GM12878 (cell line): ENCODE measurements around the gene SETBP1. TPM values are rescaled to one million over a fixed set of nuclear protein-coding genes. Genes with fewer than 3 reads are reported as not detected.
A peak's percentile ranks its signal among the peaks of the same experiment; 100 is the strongest.

ENCODE experiments used
- ATAC-seq: fragments of 200-7000 bp; cut with Tn5 transposase; 3 replicates; pipeline ENCODE4 v1.9.1; 2020; ENCODE audit warnings: mild to moderate bottlenecking, moderate library complexity
- BruUV-seq: library from RNA; stranded (reverse); fragments of 400-500 nt; replicated peaks from 2 replicates; lab custom pipeline; 2021; lab: Mats Ljungman, UMichigan
- CTCF ChIA-PET: fragments of 300-600 bp; sonication (Branson Sonifier 250); formaldehyde crosslinking; extraction: SDS; loops from one replicate; lab custom pipeline; 2021; ENCODE audit warnings: inconsistent platforms; lab: Yijun Ruan, JAX
- POLR2A ChIA-PET: fragments of 350-600 bp; formaldehyde crosslinking; extraction: SDS; loops from one replicate; lab custom pipeline; 2021; ENCODE audit warnings: inconsistent platforms; lab: Charles Lee
- RAD21 ChIA-PET: fragments of 300-600 bp; sonication (Branson Sonifier 250); formaldehyde crosslinking; loops from one replicate; lab custom pipeline; 2023; ENCODE audit warnings: antibody characterized with exemption; ENCODE audit not compliant: unreplicated experiment; lab: Charles Lee
- SMC1A ChIA-PET: fragments of 300-600 bp; sonication (Branson Sonifier 250); formaldehyde crosslinking; loops from one replicate; lab custom pipeline; 2023; ENCODE audit not compliant: unreplicated experiment, uncharacterized antibody; lab: Charles Lee
- DNase-seq: peaks from one replicate; pipeline ENCODE4 v3.0.0-alpha.2; 2011; ENCODE audit warnings: low read depth, low spot score
- FAIRE-seq: peaks from 3 replicates; lab custom pipeline; 2011; peaks lifted over from hg19 to GRCh38; lab: Jason Lieb, UNC
- H2AFZ ChIP-seq: 2 replicates; pipeline ENCODE4 v1.6.0; 2011; ENCODE audit warnings: low read depth, low read length, control low read depth; ENCODE audit not compliant: control insufficient read depth
- H3K27ac ChIP-seq: 2 replicates; pipeline ENCODE4 v1.5.1; 2011; ENCODE audit warnings: control low read depth; ENCODE audit not compliant: control insufficient read depth, insufficient read depth
- H3K27me3 ChIP-seq, 2 experiments: replicated peaks in 1 of 2; 2 replicates each; pipeline versions ENCODE4 v1.6.0 to v1.6.1; 2011; ENCODE audit warnings: low read length in 1 of 2; ENCODE audit not compliant: control insufficient read depth in 2 of 2, insufficient read depth in 2 of 2
- H3K36me3 ChIP-seq, 2 experiments: 2 replicates each; pipeline ENCODE4 v1.5.1; 2011; ENCODE audit warnings: low read length in 1 of 2; ENCODE audit not compliant: control insufficient read depth in 2 of 2, insufficient read depth in 2 of 2
- H3K4me1 ChIP-seq: 2 replicates; pipeline ENCODE4 v1.6.1; 2011; ENCODE audit warnings: mild to moderate bottlenecking, low read length, moderate library complexity, mixed read lengths; ENCODE audit not compliant: control insufficient read depth, insufficient read depth
- H3K4me2 ChIP-seq: 2 replicates; pipeline ENCODE4 v1.6.0; 2011; ENCODE audit warnings: control low read depth; ENCODE audit not compliant: control insufficient read depth, insufficient read depth
- H3K4me3 ChIP-seq: fragments of 200-600 bp; sonication (generic); 2 replicates; pipeline ENCODE4 v1.5.1; 2016
- H3K79me2 ChIP-seq: 2 replicates; pipeline ENCODE4 v1.6.0; 2011; ENCODE audit warnings: low read length; ENCODE audit not compliant: control insufficient read depth, insufficient read depth
- H3K9ac ChIP-seq: 2 replicates; pipeline ENCODE4 v1.8.0; 2011; ENCODE audit warnings: low read length, control low read depth, mixed read lengths; ENCODE audit not compliant: control insufficient read depth, insufficient read depth
- H3K9me3 ChIP-seq: replicated peaks from 3 replicates; pipeline ENCODE4 v1.5.1; 2011; ENCODE audit warnings: mild to moderate bottlenecking, low read length; ENCODE audit not compliant: control insufficient read depth, insufficient read depth
- H4K20me1 ChIP-seq: 2 replicates; pipeline ENCODE4 v1.6.0; 2011; ENCODE audit not compliant: control insufficient read depth, insufficient read depth
- CHD2 ChIP-seq: IDR thresholded peaks from 2 replicates; pipeline ENCODE4 v1.6.1; 2011; ENCODE audit warnings: low read depth, low read length, improper control_type of control experiment, borderline replicate concordance
- PAX5 ChIP-seq: IDR thresholded peaks from 2 replicates; pipeline ENCODE4 v1.6.1; 2011; ENCODE audit warnings: low read depth, low read length, borderline replicate concordance
- RAD21 ChIP-seq: IDR thresholded peaks from 2 replicates; pipeline ENCODE4 v1.6.1; 2011; ENCODE audit warnings: mild to moderate bottlenecking, low read depth, low read length, moderate library complexity; ENCODE audit not compliant: insufficient read depth
- RELA ChIP-seq: fragments of 450-650 bp; IDR thresholded peaks from 2 replicates; pipeline ENCODE4 v1.8.0; 2014; ENCODE audit warnings: borderline replicate concordance; ENCODE audit not compliant: partially characterized antibody
- TARDBP ChIP-seq: IDR thresholded peaks from 2 replicates; pipeline ENCODE4 v1.6.1; 2016; ENCODE audit warnings: borderline replicate concordance
- ZNF24 ChIP-seq: fragments of 450-650 bp; IDR thresholded peaks from 2 replicates; pipeline ENCODE4 v1.6.1; 2017; ENCODE audit warnings: antibody characterized with exemption, mild to moderate bottlenecking
- WGBS: methylation state at CpG from one replicate; pipeline ENCODE4 v1.1.6; 2016; ENCODE audit warnings: low lambda C conversion rate; ENCODE audit not compliant: insufficient replicate concordance, insufficient coverage; ENCODE audit errors: missing lambda C conversion rate; 5-methylcytosine and 5-hydroxymethylcytosine counted together
- in situ Hi-C: fragments of 300-500 bp; cut with MboI; formaldehyde crosslinking; loops from 9 replicates; pipeline ENCODE4 v1.14.3; 2018; ENCODE audit warnings: mixed read lengths
- intact Hi-C: fragments of 100-400 bp; cut with micrococcal nuclease; formaldehyde crosslinking; loops from one replicate; pipeline ENCODE4 v1.14.2; 2022; ENCODE audit not compliant: unreplicated experiment
- polyA plus RNA-seq, 11 experiments: library from polyadenylated mRNA; depleted of rRNA in 4 of 11; unstranded in 6 of 11; stranded (reverse) in 5 of 11; fragments of >200 nt; fragmentation: Nextera tagmentation in 4 of 11; fragmentation: Illumina TruSeq in 1 of 11; extraction: Ambion mirVana in 4 of 11; extraction: Trizol in 1 of 11; gene quantifications; 1 replicate in 1 of 11; 2 replicates in 10 of 11; pipeline versions ENCODE4 v1.2.1 to v1.2.3, GENCODE V29; 2011 to 2016; ENCODE audit warnings: inconsistent platforms in 2 of 11, missing spikeins in 2 of 11, low read depth in 1 of 11
- total RNA-seq, 4 experiments: library from RNA; depleted of rRNA in 3 of 4; stranded (reverse); fragments of >200 nt in 3 of 4; fragmentation: Illumina TruSeq in 1 of 4; extraction: Trizol in 1 of 4; gene quantifications; 2 replicates each; pipeline versions ENCODE4 v1.2.1 to v1.2.3, GENCODE V29; 2013 to 2021
- TF ChIP-seq, protein P1 (sequence below): fragments of 450-650 bp; IDR thresholded peaks from 2 replicates; pipeline ENCODE4 v1.6.1; 2018; ENCODE audit warnings: borderline replicate concordance, mild to moderate bottlenecking; ENCODE audit not compliant: partially characterized antibody
- TF ChIP-seq, protein P2 (sequence below): fragments of 450-650 bp; IDR thresholded peaks from 2 replicates; pipeline ENCODE4 v1.6.1; 2017; ENCODE audit warnings: mild to moderate bottlenecking
- TF ChIP-seq, protein P3 (sequence below): IDR thresholded peaks from 2 replicates; pipeline ENCODE4 v1.6.1; 2011; ENCODE audit warnings: mild to moderate bottlenecking, low read depth, low read length, moderate library complexity; ENCODE audit not compliant: insufficient replicate concordance

SETBP1 gene
- total and polyA plus RNA-seq, 10 of the 15 experiments (the other 5 are each of a cell fraction or from before 2014, with no cell fraction given) = 0.99 to 29.7 (median 8.3) TPM

DNA sequence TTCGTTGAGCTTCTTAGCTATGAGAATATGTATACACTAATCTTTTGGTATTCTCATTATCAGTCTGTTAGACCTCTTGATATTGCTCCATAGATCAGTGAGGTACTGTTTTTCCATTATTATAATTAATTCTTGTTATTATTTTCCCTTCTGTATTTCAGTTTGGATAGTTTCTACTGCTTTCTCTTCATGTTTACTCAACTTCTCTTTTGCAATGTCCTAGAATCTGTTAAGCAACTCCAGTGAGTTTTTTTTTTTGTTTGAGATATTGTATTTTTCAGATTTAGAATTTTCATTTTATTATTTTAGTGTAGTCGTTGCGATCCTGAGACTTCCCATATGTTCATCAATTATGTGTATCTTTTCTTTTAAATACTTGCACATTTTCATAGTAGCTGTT is 260.8 kb downstream of the SETBP1 start:
- DNase-seq (no peak), FAIRE-seq (peak; percentile 7), ATAC-seq (no peak)
- H3K27ac ChIP-seq = no peak overlapping the region
- H3K27me3 ChIP-seq = no peaks in the 10 kb centered on the region
- no peak overlapping the region for H3K4me2 ChIP-seq
- H3K9me3 ChIP-seq = no peaks in the 10 kb centered on the region
- H3K36me3 ChIP-seq = peaks cover 0 to 1% of the 10 kb centered on the region in 2 experiments; a peak in 2 of 4 replicates
- ChIA-PET POLR2A (no interaction called here), RAD21 (interaction anchor here (0.7 to 1.3 kb wide), 7 partner anchors 9 to 245 kb away, joined by 3 to 5 read pairs (median 3); no protein-coding TSS in a partner anchor), SMC1A (interaction anchor here (0.6 to 2.6 kb wide), 9 partner anchors 15 to 70 kb away, joined by 3 to 12 read pairs (median 3); no protein-coding TSS in a partner anchor)
- no TSS peak for BruUV-seq
- H3K4me3 ChIP-seq = no peak overlapping the region
- intact Hi-C loops = no loop called here
- no peak overlapping the region for H2AFZ ChIP-seq
- 56% methylated on average over 3 of the region's 3 CpGs for WGBS
- no peaks in the 10 kb centered on the region for H3K79me2 ChIP-seq
- in situ Hi-C loops = no loop called here
- no peak for TF ChIP-seq CHD2
- TF ChIP-seq, all 136 proteins: peak for 0
- Histone ChIP-seq H3K9ac (no peak overlapping the region), H4K20me1 (no peaks in the 10 kb centered on the region), H3K4me1 (no peaks in the 10 kb centered on the region)
- CTCF ChIA-PET = interaction anchor here (1.2 to 1.7 kb wide), 2 partner anchors 15 kb away, joined by 3 to 5 read pairs; no protein-coding TSS in a partner anchor

DNA sequence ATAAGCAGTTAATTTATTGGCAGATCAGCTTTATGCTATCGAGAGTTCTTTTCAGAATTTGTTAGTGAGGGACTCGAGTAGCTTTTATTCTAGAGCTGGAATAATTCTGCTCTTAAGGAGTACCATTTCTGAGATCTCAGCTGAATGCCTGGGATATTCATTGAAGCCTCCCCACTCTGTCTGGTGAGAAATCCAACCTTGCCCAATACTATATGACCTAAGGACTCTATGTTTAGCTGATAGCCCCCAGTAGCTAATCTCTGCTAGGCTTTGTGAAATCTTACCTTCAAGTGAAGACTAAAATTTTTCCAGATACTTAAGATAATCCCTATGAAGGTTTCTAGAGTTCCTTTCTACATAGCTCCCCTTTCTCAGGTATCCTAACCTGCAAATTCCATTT is 261.4 kb downstream of the SETBP1 start:
- Histone ChIP-seq H3K9ac (no peak overlapping the region), H3K79me2 (no peaks in the 10 kb centered on the region), H3K9me3 (no peaks in the 10 kb centered on the region), H3K4me1 (no peaks in the 10 kb centered on the region), H3K4me2 (no peak overlapping the region), H2AFZ (no peak overlapping the region), H3K27ac (no peak overlapping the region), H3K27me3 (no peaks in the 10 kb centered on the region), H3K4me3 (no peak overlapping the region), H3K36me3 (no peaks in the 10 kb centered on the region), H4K20me1 (no peaks in the 10 kb centered on the region)
- intact Hi-C loops (no loop called here), in situ Hi-C loops (no loop called here)
- ATAC-seq (no peak), DNase-seq (no peak), FAIRE-seq (no peak)
- ChIA-PET POLR2A (no interaction called here), CTCF (interaction anchor here (1.2 to 1.7 kb wide), 4 partner anchors 15 to 444 kb away, joined by 3 to 5 read pairs (median 4); no protein-coding TSS in a partner anchor), SMC1A (interaction anchor here (0.6 to 2.6 kb wide), 11 partner anchors 14 to 70 kb away, joined by 3 to 12 read pairs (median 3); no protein-coding TSS in a partner anchor), RAD21 (interaction anchor here (0.9 to 1.2 kb wide), 6 partner anchors 9 to 32 kb away, joined by 3 read pairs; no protein-coding TSS in a partner anchor)
- no peak for TF ChIP-seq RELA
- TF ChIP-seq, protein P1, sequence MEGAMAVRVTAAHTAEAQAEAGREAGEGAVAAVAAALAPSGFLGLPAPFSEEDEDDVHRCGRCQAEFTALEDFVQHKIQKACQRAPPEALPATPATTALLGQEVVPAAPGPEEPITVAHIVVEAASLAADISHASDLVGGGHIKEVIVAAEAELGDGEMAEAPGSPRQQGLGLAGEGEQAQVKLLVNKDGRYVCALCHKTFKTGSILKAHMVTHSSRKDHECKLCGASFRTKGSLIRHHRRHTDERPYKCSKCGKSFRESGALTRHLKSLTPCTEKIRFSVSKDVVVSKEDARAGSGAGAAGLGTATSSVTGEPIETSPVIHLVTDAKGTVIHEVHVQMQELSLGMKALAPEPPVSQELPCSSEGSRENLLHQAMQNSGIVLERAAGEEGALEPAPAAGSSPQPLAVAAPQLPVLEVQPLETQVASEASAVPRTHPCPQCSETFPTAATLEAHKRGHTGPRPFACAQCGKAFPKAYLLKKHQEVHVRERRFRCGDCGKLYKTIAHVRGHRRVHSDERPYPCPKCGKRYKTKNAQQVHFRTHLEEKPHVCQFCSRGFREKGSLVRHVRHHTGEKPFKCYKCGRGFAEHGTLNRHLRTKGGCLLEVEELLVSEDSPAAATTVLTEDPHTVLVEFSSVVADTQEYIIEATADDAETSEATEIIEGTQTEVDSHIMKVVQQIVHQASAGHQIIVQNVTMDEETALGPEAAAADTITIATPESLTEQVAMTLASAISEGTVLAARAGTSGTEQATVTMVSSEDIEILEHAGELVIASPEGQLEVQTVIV = no peak
- TF ChIP-seq RAD21 = no peak
- TF ChIP-seq ZNF24 = no peak
- TF ChIP-seq, protein P2, sequence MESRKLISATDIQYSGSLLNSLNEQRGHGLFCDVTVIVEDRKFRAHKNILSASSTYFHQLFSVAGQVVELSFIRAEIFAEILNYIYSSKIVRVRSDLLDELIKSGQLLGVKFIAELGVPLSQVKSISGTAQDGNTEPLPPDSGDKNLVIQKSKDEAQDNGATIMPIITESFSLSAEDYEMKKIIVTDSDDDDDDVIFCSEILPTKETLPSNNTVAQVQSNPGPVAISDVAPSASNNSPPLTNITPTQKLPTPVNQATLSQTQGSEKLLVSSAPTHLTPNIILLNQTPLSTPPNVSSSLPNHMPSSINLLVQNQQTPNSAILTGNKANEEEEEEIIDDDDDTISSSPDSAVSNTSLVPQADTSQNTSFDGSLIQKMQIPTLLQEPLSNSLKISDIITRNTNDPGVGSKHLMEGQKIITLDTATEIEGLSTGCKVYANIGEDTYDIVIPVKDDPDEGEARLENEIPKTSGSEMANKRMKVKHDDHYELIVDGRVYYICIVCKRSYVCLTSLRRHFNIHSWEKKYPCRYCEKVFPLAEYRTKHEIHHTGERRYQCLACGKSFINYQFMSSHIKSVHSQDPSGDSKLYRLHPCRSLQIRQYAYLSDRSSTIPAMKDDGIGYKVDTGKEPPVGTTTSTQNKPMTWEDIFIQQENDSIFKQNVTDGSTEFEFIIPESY = no peak
- TF ChIP-seq PAX5 = no peak
- TF ChIP-seq, protein P3, sequence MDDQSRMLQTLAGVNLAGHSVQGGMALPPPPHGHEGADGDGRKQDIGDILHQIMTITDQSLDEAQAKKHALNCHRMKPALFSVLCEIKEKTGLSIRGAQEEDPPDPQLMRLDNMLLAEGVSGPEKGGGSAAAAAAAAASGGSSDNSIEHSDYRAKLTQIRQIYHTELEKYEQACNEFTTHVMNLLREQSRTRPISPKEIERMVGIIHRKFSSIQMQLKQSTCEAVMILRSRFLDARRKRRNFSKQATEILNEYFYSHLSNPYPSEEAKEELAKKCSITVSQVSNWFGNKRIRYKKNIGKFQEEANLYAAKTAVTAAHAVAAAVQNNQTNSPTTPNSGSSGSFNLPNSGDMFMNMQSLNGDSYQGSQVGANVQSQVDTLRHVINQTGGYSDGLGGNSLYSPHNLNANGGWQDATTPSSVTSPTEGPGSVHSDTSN = no peak
- no peak for TF ChIP-seq TARDBP
- no TSS peak for BruUV-seq
- 20% methylated on average over 2 of the region's 2 CpGs for WGBS
